ENCODE results near the gene RGS6.

DNA sequence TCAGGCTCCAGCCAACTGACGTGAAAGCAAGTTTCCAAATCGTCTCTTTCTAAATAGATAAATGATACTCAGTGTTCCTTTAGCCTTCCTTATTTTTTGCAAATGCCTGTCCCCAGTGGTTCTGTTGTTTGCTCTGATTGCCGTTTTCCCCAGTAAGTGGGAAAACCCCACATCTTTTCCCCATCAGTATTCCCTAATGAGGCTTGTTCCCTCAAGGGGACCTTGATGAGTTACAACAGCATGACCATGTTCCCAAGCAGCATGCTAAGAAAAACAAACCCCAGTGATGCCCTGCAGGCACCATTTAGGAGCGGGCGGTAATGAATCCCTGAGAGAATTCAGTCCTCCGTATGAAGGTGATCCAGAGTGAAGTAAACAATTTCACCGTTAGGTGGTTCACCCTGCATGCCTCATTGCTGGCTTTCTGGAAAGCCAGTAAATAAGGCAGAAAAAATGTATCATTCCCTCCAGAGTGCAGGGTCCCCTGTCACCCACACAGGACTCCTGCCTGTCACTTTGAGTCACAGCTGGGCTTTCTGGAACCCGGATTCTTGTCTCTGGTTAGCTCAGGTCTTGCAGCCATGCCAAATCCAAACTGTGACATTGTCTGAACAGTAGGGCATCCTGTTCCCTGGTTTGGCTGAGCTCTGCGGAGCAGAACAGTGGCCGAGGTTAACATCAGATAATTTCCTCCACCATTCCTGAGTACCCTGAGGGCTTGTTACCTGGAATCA, 222.6 kb downstream of the RGS6 start:
- TF ChIP-seq, protein P1, sequence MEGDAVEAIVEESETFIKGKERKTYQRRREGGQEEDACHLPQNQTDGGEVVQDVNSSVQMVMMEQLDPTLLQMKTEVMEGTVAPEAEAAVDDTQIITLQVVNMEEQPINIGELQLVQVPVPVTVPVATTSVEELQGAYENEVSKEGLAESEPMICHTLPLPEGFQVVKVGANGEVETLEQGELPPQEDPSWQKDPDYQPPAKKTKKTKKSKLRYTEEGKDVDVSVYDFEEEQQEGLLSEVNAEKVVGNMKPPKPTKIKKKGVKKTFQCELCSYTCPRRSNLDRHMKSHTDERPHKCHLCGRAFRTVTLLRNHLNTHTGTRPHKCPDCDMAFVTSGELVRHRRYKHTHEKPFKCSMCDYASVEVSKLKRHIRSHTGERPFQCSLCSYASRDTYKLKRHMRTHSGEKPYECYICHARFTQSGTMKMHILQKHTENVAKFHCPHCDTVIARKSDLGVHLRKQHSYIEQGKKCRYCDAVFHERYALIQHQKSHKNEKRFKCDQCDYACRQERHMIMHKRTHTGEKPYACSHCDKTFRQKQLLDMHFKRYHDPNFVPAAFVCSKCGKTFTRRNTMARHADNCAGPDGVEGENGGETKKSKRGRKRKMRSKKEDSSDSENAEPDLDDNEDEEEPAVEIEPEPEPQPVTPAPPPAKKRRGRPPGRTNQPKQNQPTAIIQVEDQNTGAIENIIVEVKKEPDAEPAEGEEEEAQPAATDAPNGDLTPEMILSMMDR (conservative IDR thresholded peaks at IDR 0.05; ENCODE audit: low read length) = no peak
- no peak for TF ChIP-seq EZH2phosphoT487 (IDR thresholded peaks at IDR 0.05; ENCODE audit: borderline replicate concordance, low read depth, low read length)

Measured in OCI-LY7 (cell line).